HG03521 (cell line): ENCODE measurements around the gene MINDY4.

Experiments used
- ATAC-seq: cut with Tn5 transposase; IDR thresholded peaks from one replicate; pipeline ENCODE4 v1.9.1; 2021; ENCODE audit warnings: mild to moderate bottlenecking, moderate library complexity; ENCODE audit not compliant: unreplicated experiment

Gene MINDY4

GRCh38 chr7:30873207-30873606, 102.0 kb downstream of the MINDY4 start:
- no peak for ATAC-seq

- no peak for ATAC-seq
Measured at GRCh38 chr7:30873656-30874055, 102.4 kb downstream of the MINDY4 start.

GRCh38 chr7:30874656-30875302, 103.6 kb downstream of the MINDY4 start:
- ATAC-seq, result no peak

- ATAC-seq, result no peak
Measured at GRCh38 chr7:30877015-30877769, 106.0 kb downstream of the MINDY4 start.

GRCh38 chr7:30877993-30878392, 106.8 kb downstream of the MINDY4 start:
- ATAC-seq, result no peak

GRCh38 chr7:30879139-30880124, 108.2 kb downstream of the MINDY4 start:
- ATAC-seq, result no peak

- ATAC-seq, result no peak
Measured at GRCh38 chr7:30880125-30880720, 109.0 kb downstream of the MINDY4 start.

GRCh38 chr7:30880941-30881340, 109.7 kb downstream of the MINDY4 start:
- ATAC-seq, result no peak

GRCh38 chr7:30881448-30881847, 110.2 kb downstream of the MINDY4 start:
- no peak for ATAC-seq

- no peak for ATAC-seq
Measured at GRCh38 chr7:30884881-30885280, 113.7 kb downstream of the MINDY4 start.

GRCh38 chr7:30886608-30887011, 115.4 kb downstream of the MINDY4 start:
- no peak for ATAC-seq

GRCh38 chr7:30887464-30887872, 116.3 kb downstream of the MINDY4 start:
- ATAC-seq, result no peak

GRCh38 chr7:30888747-30889146, 117.5 kb downstream of the MINDY4 start:
- no peak for ATAC-seq

GRCh38 chr7:30890226-30890625, 119.0 kb downstream of the MINDY4 start:
- ATAC-seq, result no peak

GRCh38 chr7:30893357-30893756, 122.1 kb downstream of the MINDY4 start:
- ATAC-seq, result no peak

- no peak for ATAC-seq
Measured at GRCh38 chr7:30894009-30894408, 122.8 kb downstream of the MINDY4 start.

- no peak for ATAC-seq
Measured at GRCh38 chr7:30894866-30895605, 123.8 kb downstream of the MINDY4 start.

GRCh38 chr7:30896036-30896435, 124.8 kb downstream of the MINDY4 start:
- no peak for ATAC-seq

- no peak for ATAC-seq
Measured at GRCh38 chr7:30896783-30897637, 125.8 kb downstream of the MINDY4 start.
